ENCODE measurements around the gene HAUS2. TPM values are rescaled to one million over a fixed set of nuclear protein-coding genes. Genes with fewer than 3 reads are reported as not detected.

HAUS2 gene
- total RNA-seq, 1 experiment from 2014 or later, result 29.6 TPM

DNA sequence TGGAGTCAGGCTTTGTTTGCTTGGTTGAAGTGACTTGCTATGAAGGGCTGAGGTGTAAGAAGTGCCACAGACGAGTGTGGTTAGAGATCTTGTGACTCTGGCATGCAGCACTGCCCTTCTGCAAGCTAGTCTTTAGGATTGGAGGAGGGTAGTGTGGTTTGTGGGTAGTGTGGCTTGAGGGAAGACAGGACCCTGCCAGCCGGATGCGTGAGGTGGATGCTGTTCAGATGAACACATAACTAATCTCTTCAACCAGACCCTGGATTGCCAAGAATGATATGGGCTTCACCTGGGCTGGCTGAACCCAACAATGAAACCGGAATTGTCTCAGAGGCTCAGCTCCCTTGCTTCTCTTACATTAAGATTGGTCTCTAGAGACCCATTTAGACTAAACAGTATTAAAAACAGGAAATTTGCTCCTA is 59.5 kb downstream of the HAUS2 start:
- H3K36me3 Mint-ChIP-seq (ENCODE audit: insufficient read depth, unreplicated experiment), result no peaks in the 10 kb centered on the region
- CTCF ChIA-PET, result interaction anchor here (0.6 kb wide), 2 partner anchors 31 to 128 kb away, joined by 3 to 4 read pairs; no protein-coding TSS in a partner anchor
- H3K9me3 Mint-ChIP-seq (ENCODE audit: unreplicated experiment), result no peaks in the 10 kb centered on the region
- no peaks in the 10 kb centered on the region for H3K4me1 Mint-ChIP-seq (ENCODE audit: insufficient read depth, unreplicated experiment)
- no peak for DNase-seq (ENCODE audit: unreplicated experiment)
- H3K4me3 Mint-ChIP-seq (ENCODE audit: unreplicated experiment), result no peak overlapping the region
- intact Hi-C loops (cut with micrococcal nuclease), result no loop called here
- BruUV-seq (replicated peaks), result no TSS peak
- no peaks in the 10 kb centered on the region for H3K27me3 Mint-ChIP-seq (ENCODE audit: insufficient read depth, unreplicated experiment)
- H3K27ac Mint-ChIP-seq (ENCODE audit: low read depth, unreplicated experiment), result no peak overlapping the region
- TF ChIP-seq, protein P1, sequence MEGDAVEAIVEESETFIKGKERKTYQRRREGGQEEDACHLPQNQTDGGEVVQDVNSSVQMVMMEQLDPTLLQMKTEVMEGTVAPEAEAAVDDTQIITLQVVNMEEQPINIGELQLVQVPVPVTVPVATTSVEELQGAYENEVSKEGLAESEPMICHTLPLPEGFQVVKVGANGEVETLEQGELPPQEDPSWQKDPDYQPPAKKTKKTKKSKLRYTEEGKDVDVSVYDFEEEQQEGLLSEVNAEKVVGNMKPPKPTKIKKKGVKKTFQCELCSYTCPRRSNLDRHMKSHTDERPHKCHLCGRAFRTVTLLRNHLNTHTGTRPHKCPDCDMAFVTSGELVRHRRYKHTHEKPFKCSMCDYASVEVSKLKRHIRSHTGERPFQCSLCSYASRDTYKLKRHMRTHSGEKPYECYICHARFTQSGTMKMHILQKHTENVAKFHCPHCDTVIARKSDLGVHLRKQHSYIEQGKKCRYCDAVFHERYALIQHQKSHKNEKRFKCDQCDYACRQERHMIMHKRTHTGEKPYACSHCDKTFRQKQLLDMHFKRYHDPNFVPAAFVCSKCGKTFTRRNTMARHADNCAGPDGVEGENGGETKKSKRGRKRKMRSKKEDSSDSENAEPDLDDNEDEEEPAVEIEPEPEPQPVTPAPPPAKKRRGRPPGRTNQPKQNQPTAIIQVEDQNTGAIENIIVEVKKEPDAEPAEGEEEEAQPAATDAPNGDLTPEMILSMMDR (IDR thresholded peaks at IDR 0.05; ENCODE audit: unreplicated experiment), result no peak
- POLR2A ChIA-PET, result interaction anchor here (0.6 kb wide), 1 partner anchor 39 kb away, joined by 3 read pairs; no protein-coding TSS in a partner anchor

DNA sequence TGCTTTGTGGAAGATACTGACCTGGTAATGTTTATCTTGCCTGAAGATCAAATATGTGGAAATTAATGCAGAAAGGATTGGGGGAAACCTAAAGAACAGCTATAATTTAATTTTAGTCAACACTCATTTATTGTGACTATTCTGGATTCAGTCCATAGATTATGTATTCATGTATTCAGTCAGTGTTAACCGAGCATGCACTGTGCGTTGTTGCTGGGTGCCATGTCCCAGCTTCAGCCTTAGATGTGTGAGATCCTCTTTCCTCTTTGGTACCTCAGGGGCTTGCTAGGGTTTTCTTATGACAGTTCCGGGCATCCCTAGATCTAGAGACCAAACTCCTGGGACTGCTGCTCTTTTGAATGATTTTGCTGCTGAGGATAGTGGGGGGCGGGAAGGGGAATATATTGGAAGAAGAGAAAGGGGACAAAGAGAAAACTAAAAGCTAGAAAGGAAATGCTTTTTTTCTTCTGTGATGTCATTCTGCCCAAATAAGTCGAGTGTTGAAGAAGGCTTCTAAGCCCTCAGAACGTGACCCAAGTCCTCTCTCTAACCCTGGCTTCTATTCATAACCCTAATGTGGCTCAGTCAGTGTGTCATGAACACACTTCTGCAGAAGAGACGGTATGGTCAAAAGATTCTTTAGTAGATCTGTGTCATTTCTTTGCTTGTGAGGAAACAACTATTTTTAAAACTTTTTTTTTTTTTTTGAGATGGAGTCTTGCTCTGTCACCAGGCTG is 60.3 kb downstream of the HAUS2 start:
- Mint-ChIP-seq H3K36me3 (ENCODE audit: insufficient read depth, unreplicated experiment) (no peaks in the 10 kb centered on the region), H3K9me3 (ENCODE audit: unreplicated experiment) (no peaks in the 10 kb centered on the region), H3K4me3 (ENCODE audit: unreplicated experiment) (no peak overlapping the region), H3K4me1 (ENCODE audit: insufficient read depth, unreplicated experiment) (no peaks in the 10 kb centered on the region), H3K27me3 (ENCODE audit: insufficient read depth, unreplicated experiment) (no peaks in the 10 kb centered on the region), H3K27ac (ENCODE audit: low read depth, unreplicated experiment) (no peak overlapping the region)
- no TSS peak for BruUV-seq (replicated peaks)
- intact Hi-C loops (cut with micrococcal nuclease), result no loop called here
- no peak for DNase-seq (ENCODE audit: unreplicated experiment)
- CTCF ChIA-PET, result interaction anchor here (1.0 kb wide), 1 partner anchor 11 kb away, joined by 7 read pairs; no protein-coding TSS in a partner anchor
- TF ChIP-seq, protein P1 (IDR thresholded peaks at IDR 0.05; ENCODE audit: unreplicated experiment), result no peak
- POLR2A ChIA-PET, result interaction anchor here (0.6 kb wide), 1 partner anchor 39 kb away, joined by 3 read pairs; no protein-coding TSS in a partner anchor

DNA sequence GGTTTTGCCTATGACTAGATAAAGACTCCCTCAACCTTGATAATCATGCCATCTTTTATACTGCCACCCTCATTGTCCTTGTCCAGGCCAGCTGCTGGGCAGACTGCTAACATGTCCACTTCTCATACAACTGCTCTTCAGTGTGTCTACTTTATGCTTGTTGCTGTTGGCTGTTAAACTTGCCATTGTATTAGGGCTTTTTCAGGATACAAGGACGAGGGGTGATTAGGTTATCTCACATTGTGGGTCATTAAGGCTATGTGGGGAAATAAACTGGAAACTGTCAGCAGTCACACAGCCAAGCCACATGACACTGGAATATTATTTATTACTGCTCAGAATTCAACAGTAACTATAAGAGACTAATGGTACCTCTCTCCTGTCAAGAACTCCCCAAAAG is 62.9 kb downstream of the HAUS2 start:
- no TSS peak for BruUV-seq (replicated peaks)
- Mint-ChIP-seq H3K27ac (ENCODE audit: low read depth, unreplicated experiment) (no peak overlapping the region), H3K9me3 (ENCODE audit: unreplicated experiment) (no peaks in the 10 kb centered on the region), H3K4me1 (ENCODE audit: insufficient read depth, unreplicated experiment) (no peaks in the 10 kb centered on the region), H3K36me3 (ENCODE audit: insufficient read depth, unreplicated experiment) (no peaks in the 10 kb centered on the region), H3K27me3 (ENCODE audit: insufficient read depth, unreplicated experiment) (no peaks in the 10 kb centered on the region), H3K4me3 (ENCODE audit: unreplicated experiment) (no peak overlapping the region)
- TF ChIP-seq, protein P1 (IDR thresholded peaks at IDR 0.05; ENCODE audit: unreplicated experiment), result no peak
- DNase-seq (ENCODE audit: unreplicated experiment), result no peak
- intact Hi-C loops (cut with micrococcal nuclease), result no loop called here
- CTCF ChIA-PET, result interaction anchor here (0.6 kb wide), 1 partner anchor 1216 kb away, joined by 5 read pairs; no protein-coding TSS in a partner anchor
- POLR2A ChIA-PET, result interaction anchor here (0.5 to 0.8 kb wide), 2 partner anchors 36 to 88 kb away, joined by 3 to 4 read pairs; no protein-coding TSS in a partner anchor

DNA sequence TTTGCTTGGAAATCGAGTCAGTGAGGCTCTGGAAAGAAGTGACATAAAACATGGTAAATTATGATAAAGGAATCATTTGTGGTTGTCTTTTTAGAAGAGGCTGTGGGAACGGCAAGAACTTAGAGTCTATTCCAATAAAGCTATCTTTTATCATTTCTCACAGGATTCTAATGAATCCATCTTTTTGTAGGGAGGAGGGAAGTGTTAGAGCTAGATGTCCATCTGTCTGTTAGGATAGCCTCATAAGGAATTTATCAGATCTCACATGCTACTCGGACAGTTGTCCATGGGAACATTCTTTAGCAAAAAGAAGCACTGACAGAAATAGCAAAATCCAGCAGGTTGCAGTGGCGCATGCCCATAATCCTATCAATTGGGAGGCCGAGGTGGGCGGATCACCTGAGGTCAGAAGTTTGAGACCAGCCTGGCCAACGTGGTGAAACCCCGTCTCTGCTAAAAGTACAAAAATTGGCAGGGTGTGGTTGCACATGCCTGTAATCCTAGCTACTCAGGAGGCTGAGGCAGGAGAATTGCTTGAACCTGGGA is 63.8 kb downstream of the HAUS2 start:
- ChIA-PET CTCF (interaction anchor here (0.7 kb wide), 1 partner anchor 896 kb away, joined by 3 read pairs; no protein-coding TSS in a partner anchor), POLR2A (no interaction called here)
- TF ChIP-seq, protein P1 (IDR thresholded peaks at IDR 0.05; ENCODE audit: unreplicated experiment), result no peak
- DNase-seq (ENCODE audit: unreplicated experiment), result no peak
- no peaks in the 10 kb centered on the region for H3K9me3 Mint-ChIP-seq (ENCODE audit: unreplicated experiment)
- no peak overlapping the region for H3K27ac Mint-ChIP-seq (ENCODE audit: low read depth, unreplicated experiment)
- BruUV-seq (replicated peaks), result no TSS peak
- no peaks in the 10 kb centered on the region for H3K27me3 Mint-ChIP-seq (ENCODE audit: insufficient read depth, unreplicated experiment)
- intact Hi-C loops (cut with micrococcal nuclease), result no loop called here
- H3K36me3 Mint-ChIP-seq (ENCODE audit: insufficient read depth, unreplicated experiment), result no peaks in the 10 kb centered on the region
- H3K4me3 Mint-ChIP-seq (ENCODE audit: unreplicated experiment), result no peak overlapping the region
- H3K4me1 Mint-ChIP-seq (ENCODE audit: insufficient read depth, unreplicated experiment), result no peaks in the 10 kb centered on the region
